Fibroblast of gingiva (primary cell): Measurements from ENCODE around the gene CFD.
A peak's percentile ranks its signal among the peaks of the same experiment; 100 is the strongest.
"Not testable (repeated sequence)": the region's sequence is repeated elsewhere in the genome, so short reads cannot be mapped to it uniquely, and the experiment has no call there.

Source experiments
- DNase-seq: peaks from one replicate; pipeline ENCODE4 v3.0.0-alpha.2; 2011; ENCODE audit warnings: low read depth

The CFD gene

GRCh38 chr19:852136-853013 lies 7.1 kb upstream of the CFD start, which contains the start of gene ELANE:
Gene ELANE, plus strand, starts transcription at chr19:852303. Its CDS starts 26 bp downstream, at chr19:852329.
- DNase-seq = no peak

DNA sequence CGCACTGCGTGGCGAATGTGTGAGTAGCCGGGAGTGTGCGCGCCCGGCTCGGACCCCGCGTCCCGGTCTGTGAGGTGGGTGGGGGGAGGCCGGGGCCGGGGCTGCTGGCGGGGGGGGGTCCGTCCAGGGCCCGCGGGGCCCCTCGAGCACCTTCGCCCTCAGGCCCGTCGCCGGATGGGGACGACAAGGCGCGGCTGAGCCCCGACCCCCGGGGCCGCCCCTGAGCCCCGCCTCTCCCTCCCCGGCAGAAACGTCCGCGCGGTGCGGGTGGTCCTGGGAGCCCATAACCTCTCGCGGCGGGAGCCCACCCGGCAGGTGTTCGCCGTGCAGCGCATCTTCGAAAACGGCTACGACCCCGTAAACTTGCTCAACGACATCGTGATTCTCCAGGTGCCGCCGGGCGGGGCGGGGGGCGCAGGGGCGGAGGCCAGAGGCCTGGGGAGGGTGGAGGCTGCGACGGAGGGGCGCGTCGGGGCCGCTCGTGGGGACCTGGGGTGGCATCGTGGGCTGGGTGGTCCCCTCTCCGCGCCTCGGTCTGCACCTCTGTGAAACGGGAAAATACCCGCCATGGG lies 6.4 kb upstream of the CFD start:
- no peak for DNase-seq

GRCh38 chr19:853614-854220 lies 5.7 kb upstream of the CFD start:
- DNase-seq = not testable (repeated sequence)

- no peak for DNase-seq
These were observed 4.9 kb upstream of the CFD start for GRCh38 chr19:854549-854948.

- DNase-seq = no peak
These were observed 4.3 kb upstream of the CFD start for GRCh38 chr19:855142-855541.

GRCh38 chr19:855566-856120 lies 3.8 kb upstream of the CFD start:
- DNase-seq = no peak

- DNase-seq = no peak
These were observed 1.2 kb upstream of the CFD start for GRCh38 chr19:858284-858683.

GRCh38 chr19:861141-861755 lies 1.8 kb downstream of the CFD start:
- DNase-seq = no peak

GRCh38 chr19:861756-862580 lies 2.5 kb downstream of the CFD start:
- DNase-seq = no peak

DNA sequence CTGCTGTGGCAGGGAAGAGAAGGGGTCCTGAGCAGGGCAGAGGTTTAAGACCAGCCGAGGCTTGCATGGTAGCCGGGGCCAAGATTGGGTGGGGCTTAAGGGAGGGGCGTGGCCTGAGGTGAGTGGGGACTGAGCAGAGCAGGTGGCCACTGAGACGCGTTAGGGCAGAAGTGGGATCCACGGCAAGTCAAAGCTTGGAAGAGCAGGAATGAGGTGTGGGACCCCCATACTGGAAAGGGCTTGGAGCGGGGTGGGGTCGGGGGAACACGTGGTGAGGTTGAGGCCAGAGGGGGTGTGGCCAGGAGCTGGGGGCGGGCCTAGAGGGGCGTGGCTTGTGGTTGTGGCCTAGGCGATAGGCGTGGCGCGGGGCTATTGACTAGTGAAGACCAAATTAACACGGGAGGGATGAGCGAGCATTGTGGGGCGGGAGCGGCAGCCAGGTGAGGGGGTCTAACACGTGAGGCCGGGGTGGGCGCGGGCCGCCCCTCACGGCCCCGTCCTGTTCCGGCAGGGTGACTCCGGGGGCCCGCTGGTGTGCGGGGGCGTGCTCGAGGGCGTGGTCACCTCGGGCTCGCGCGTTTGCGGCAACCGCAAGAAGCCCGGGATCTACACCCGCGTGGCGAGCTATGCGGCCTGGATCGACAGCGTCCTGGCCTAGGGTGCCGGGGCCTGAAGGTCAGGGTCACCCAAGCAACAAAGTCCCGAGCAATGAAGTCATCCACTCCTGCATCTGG lies 3.3 kb downstream of the CFD start:
- DNase-seq = no peak

- DNase-seq = no peak
These were observed 3.8 kb downstream of the CFD start for GRCh38 chr19:863315-863620.

GRCh38 chr19:866769-867300 lies 7.4 kb downstream of the CFD start:
- DNase-seq = peak; percentile 32

DNA sequence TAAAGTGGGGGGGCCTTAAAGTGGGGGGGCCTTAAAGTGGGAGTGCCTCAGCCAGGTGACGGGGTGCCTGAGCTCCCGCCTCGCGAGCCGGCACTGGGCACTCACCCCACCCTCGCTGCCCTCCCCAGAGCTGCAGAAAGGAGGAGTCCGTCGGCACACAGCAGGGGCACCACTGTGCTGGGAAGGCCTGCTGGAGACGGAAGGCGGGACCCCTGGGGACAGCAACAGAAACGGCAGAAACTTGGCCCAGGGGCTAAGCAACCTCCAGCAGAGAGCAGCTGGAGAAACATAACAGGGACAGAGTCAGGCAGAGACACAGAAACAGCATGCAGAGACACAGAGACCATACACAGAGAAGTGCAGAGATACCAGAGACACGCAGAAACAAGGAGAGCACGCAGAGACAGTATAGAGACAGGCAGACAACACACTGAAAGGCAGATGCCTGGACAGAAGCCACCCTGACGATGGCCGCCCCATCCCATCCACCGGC lies 7.9 kb downstream of the CFD start:
- peak; percentile 55 for DNase-seq

- DNase-seq = peak; percentile 32
These were observed 8.5 kb downstream of the CFD start for GRCh38 chr19:867855-868457.

- peak; percentile 39 for DNase-seq
These were observed 9.2 kb downstream of the CFD start for GRCh38 chr19:868458-869244.

DNA sequence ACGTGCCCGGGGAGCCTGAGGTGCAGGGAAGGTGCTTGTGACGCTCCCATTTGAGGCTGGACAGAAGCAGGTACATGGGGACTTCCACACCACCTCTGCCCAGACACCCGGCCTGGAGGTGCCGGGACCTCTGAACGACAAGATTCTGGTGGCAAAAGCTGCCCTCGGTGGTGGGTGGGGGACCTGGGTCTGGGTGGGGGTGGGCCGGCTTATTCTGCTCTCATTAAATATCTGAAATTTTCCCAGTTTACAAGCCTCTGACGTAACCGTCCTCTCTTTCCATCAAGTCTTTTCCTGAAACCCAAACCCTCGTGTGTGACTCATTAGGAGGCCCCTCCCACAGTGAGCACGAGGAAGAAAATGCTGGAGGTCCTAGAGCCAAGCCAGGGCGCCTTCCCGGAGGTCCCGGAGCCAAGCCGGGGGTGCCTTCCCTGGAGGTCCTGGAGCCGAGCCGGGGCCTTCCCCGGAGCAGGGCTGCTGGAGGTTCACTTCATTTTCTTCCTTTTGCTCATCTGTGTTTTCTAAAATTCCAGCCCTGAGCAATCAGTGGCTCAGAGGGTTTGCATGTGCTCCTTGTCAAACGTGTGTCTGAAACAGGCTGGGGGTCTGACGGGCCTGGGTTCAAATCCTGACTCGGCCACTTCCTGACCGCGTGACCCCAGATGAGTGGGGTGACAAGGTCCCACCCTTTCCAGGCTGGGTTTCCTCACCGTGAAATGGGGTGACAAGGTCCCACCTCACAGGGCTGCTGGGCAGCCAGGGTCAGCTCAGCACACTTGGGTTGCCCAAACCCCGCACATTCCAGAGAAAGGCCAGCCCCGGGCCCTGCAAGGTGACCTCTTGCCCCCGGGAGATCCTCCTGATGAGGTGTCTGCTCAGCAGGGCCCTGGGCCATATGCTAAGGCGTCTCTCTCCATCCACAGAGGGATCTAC lies 10.0 kb downstream of the CFD start:
- DNase-seq = peak; percentile 96

- no peak for DNase-seq
These were observed 10.8 kb downstream of the CFD start for GRCh38 chr19:870314-870713.

GRCh38 chr19:870963-871401 lies 11.5 kb downstream of the CFD start:
- DNase-seq = no peak
